GM19043 (cell line): ENCODE measurements around the gene ZBTB20.

ENCODE experiments used
- ATAC-seq: cut with Tn5 transposase; IDR thresholded peaks from one replicate; pipeline ENCODE4 v1.9.1; 2021; ENCODE audit warnings: low read depth; ENCODE audit not compliant: unreplicated experiment

Gene ZBTB20

GRCh38 chr3:115038817-115039216 lies 108.3 kb downstream of the ZBTB20 start:
- no peak for ATAC-seq

- peak; percentile 66 for ATAC-seq
These were observed 124.2 kb downstream of the ZBTB20 start for GRCh38 chr3:115022835-115023398.

GRCh38 chr3:115022199-115022598 lies 124.9 kb downstream of the ZBTB20 start:
- no peak for ATAC-seq

- ATAC-seq: no peak
These were observed 126.0 kb downstream of the ZBTB20 start for GRCh38 chr3:115021061-115021460.

GRCh38 chr3:115019900-115020299 lies 127.2 kb downstream of the ZBTB20 start:
- no peak for ATAC-seq

GRCh38 chr3:115018694-115019093 lies 128.4 kb downstream of the ZBTB20 start:
- no peak for ATAC-seq

- ATAC-seq: no peak
These were observed 139.1 kb downstream of the ZBTB20 start for GRCh38 chr3:115007966-115008365.

GRCh38 chr3:115004201-115005140 lies 142.6 kb downstream of the ZBTB20 start:
- no peak for ATAC-seq

- ATAC-seq: no peak
These were observed 148.0 kb downstream of the ZBTB20 start for GRCh38 chr3:114998971-114999579.

GRCh38 chr3:114994554-114995341 lies 152.3 kb downstream of the ZBTB20 start:
- ATAC-seq: no peak

GRCh38 chr3:114985776-114986175 lies 161.3 kb downstream of the ZBTB20 start:
- ATAC-seq: no peak

GRCh38 chr3:114983248-114983647 lies 163.8 kb downstream of the ZBTB20 start:
- no peak for ATAC-seq

GRCh38 chr3:114974387-114974786 lies 172.7 kb downstream of the ZBTB20 start:
- ATAC-seq: peak; percentile 92

- ATAC-seq: no peak
These were observed 173.6 kb downstream of the ZBTB20 start for GRCh38 chr3:114973536-114973935.

- no peak for ATAC-seq
These were observed 179.9 kb downstream of the ZBTB20 start for GRCh38 chr3:114967168-114967567.

- ATAC-seq: no peak
These were observed 184.9 kb downstream of the ZBTB20 start for GRCh38 chr3:114962189-114962588.

GRCh38 chr3:114958930-114959329 lies 188.2 kb downstream of the ZBTB20 start:
- ATAC-seq: no peak

GRCh38 chr3:114953800-114954199 lies 193.3 kb downstream of the ZBTB20 start:
- ATAC-seq: no peak

- no peak for ATAC-seq
These were observed 193.8 kb downstream of the ZBTB20 start for GRCh38 chr3:114953215-114953799.

GRCh38 chr3:114942773-114943172 lies 204.3 kb downstream of the ZBTB20 start:
- no peak for ATAC-seq
